Mesenchymal stem cell (in vitro differentiated cells and primary cell): ENCODE data around the gene CCDC97.

ENCODE experiments used
- DNase-seq: peaks from one replicate; pipeline ENCODE4 v3.0.0-alpha.2; 2013
- H2AFZ ChIP-seq: one replicate; pipeline ENCODE4 v1.6.1; 2013; ENCODE audit warnings: low read depth, mild to moderate bottlenecking, control low read depth, inconsistent platforms, low read length, moderate library complexity
- H2AK5ac ChIP-seq: 2 replicates; pipeline ENCODE4 v1.6.1; 2013; ENCODE audit warnings: low read length, moderate library complexity, mild to moderate bottlenecking, inconsistent platforms; ENCODE audit not compliant: severe bottlenecking
- H2BK120ac ChIP-seq: one replicate; pipeline ENCODE4 v1.6.1; 2013; ENCODE audit warnings: low read depth, mild to moderate bottlenecking, inconsistent platforms, low read length, moderate library complexity
- H2BK12ac ChIP-seq, 2 experiments: one replicate each; pipeline ENCODE4 v1.6.1; 2013; ENCODE audit warnings: inconsistent platforms in 2 of 2, low read length in 2 of 2, mild to moderate bottlenecking in 2 of 2, moderate library complexity in 2 of 2, control low read depth in 1 of 2
- H2BK15ac ChIP-seq: one replicate; pipeline ENCODE4 v1.6.1; 2013; ENCODE audit warnings: mild to moderate bottlenecking, low read depth, inconsistent platforms; ENCODE audit not compliant: poor library complexity, severe bottlenecking
- H2BK5ac ChIP-seq: 2 replicates; pipeline ENCODE4 v1.6.1; 2013; ENCODE audit warnings: low read depth, mild to moderate bottlenecking, low read length, control low read depth, inconsistent platforms; ENCODE audit not compliant: poor library complexity, severe bottlenecking
- H3K14ac ChIP-seq, 2 experiments: one replicate each; pipeline ENCODE4 v1.6.1; 2013; ENCODE audit warnings: inconsistent platforms in 2 of 2, low read length in 2 of 2, control low read depth in 1 of 2, mild to moderate bottlenecking in 1 of 2, moderate library complexity in 1 of 2
- H3K18ac ChIP-seq, 2 experiments: one replicate each; pipeline ENCODE4 v1.6.1; 2013; ENCODE audit warnings: inconsistent platforms in 2 of 2, low read length in 2 of 2, control low read depth in 1 of 2, low read depth in 1 of 2, mild to moderate bottlenecking in 1 of 2
- H3K23ac ChIP-seq, 2 experiments: one replicate each; pipeline ENCODE4 v1.6.1; 2013; ENCODE audit warnings: inconsistent platforms in 2 of 2, low read length in 2 of 2, mild to moderate bottlenecking in 2 of 2, moderate library complexity in 2 of 2, control low read depth in 1 of 2
- H3K27ac ChIP-seq: 2 replicates; pipeline ENCODE4 v1.5.1; 2013; ENCODE audit warnings: mild to moderate bottlenecking, moderate library complexity, low read length, control low read depth, inconsistent platforms; ENCODE audit not compliant: poor library complexity, severe bottlenecking
- H3K27me3 ChIP-seq, 2 experiments: 2 replicates each; pipeline versions ENCODE4 v1.6.1 to v1.7.0; 2013; ENCODE audit warnings: low read length in 2 of 2, mild to moderate bottlenecking in 2 of 2, moderate library complexity in 2 of 2, control low read depth in 1 of 2, inconsistent platforms in 1 of 2; ENCODE audit not compliant: control insufficient read depth in 1 of 2, insufficient read depth in 1 of 2
- H3K36me3 ChIP-seq, 2 experiments: 2 replicates each; pipeline versions ENCODE4 v1.6.1 to v1.7.0; 2013; ENCODE audit warnings: low read length in 2 of 2, control low read depth in 1 of 2, inconsistent platforms in 1 of 2, low read depth in 1 of 2, mild to moderate bottlenecking in 1 of 2; ENCODE audit not compliant: insufficient read depth in 2 of 2, control insufficient read depth in 1 of 2
- H3K4ac ChIP-seq, 2 experiments: one replicate each; pipeline ENCODE4 v1.6.1; 2013; ENCODE audit warnings: inconsistent platforms in 2 of 2, low read length in 2 of 2, mild to moderate bottlenecking in 2 of 2, moderate library complexity in 2 of 2, control low read depth in 1 of 2, low read depth in 1 of 2
- H3K4me1 ChIP-seq: 2 replicates; pipeline ENCODE4 v1.6.1; 2013; ENCODE audit warnings: low read depth, low read length, control low read depth; ENCODE audit not compliant: control insufficient read depth, insufficient read depth
- H3K4me2 ChIP-seq: 2 replicates; pipeline ENCODE4 v1.6.1; 2013; ENCODE audit warnings: low read length, mild to moderate bottlenecking, inconsistent platforms; ENCODE audit not compliant: poor library complexity, severe bottlenecking
- H3K4me3 ChIP-seq, 2 experiments: 2 replicates each; pipeline versions ENCODE4 v1.5.1 to v1.7.0; 2013; ENCODE audit warnings: low read length in 2 of 2, mild to moderate bottlenecking in 2 of 2, control low read depth in 1 of 2, low read depth in 1 of 2; ENCODE audit not compliant: insufficient read depth in 1 of 2
- H3K79me1 ChIP-seq: replicated peaks from 2 replicates; pipeline ENCODE4 v1.6.1; 2013; ENCODE audit warnings: mild to moderate bottlenecking, control low read depth, low read length, inconsistent platforms; ENCODE audit not compliant: poor library complexity, severe bottlenecking
- H3K9ac ChIP-seq: 2 replicates; pipeline ENCODE4 v1.7.0; 2013; ENCODE audit warnings: mild to moderate bottlenecking, low read length, moderate library complexity
- H3K9me3 ChIP-seq: 2 replicates; pipeline ENCODE4 v1.7.0; 2013; ENCODE audit warnings: mild to moderate bottlenecking, low read length; ENCODE audit not compliant: control insufficient read depth
- H4K8ac ChIP-seq: one replicate; pipeline ENCODE4 v1.6.1; 2013; ENCODE audit warnings: inconsistent platforms, mild to moderate bottlenecking, low read length, moderate library complexity
- H4K91ac ChIP-seq: one replicate; pipeline ENCODE4 v1.6.1; 2013; ENCODE audit warnings: mild to moderate bottlenecking, low read length, inconsistent platforms
- WGBS: methylation state at CpG from one replicate; pipeline ENCODE4 v1.1.7; 2013; ENCODE audit warnings: mixed read lengths; 5-methylcytosine and 5-hydroxymethylcytosine counted together

The CCDC97 gene

DNA sequence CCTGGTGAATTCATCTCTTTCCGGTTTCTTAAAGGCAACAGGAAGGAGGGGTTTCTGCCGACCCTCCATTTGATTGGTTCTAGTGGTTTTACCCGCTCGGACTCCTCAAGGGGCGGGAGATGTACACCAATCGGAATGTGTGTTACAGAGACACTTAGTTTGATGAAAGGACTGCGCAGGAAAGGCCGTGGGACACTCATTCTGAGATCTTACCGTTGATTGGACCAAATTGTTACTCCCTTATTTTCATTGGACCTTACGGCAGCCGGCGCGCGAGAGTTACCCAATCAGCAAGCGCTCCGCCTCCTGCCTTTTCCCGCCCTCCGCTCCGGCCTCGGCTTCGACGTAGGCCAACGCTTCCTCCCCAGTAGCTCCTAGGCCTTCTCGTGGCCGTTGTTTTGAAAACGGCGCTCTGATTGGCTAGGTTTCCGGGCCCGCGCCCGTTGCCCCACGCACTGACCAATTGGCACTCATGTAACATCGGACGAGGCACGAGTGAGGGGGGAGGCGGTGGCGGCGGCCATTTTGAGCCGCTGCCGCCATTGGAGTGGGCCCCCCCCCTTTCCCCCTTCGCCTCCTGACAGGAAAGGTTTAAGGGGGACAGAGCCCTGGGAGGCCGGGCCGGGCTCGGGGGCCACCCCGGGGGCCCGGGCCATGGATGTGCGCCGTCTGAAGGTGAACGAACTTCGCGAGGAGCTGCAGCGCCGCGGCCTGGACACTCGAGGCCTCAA is 46.0 kb upstream of the CCDC97 start, which contains the start of gene HNRNPUL1:
Gene HNRNPUL1 (plus strand): TSS at position 523 of the 731 bp plus-strand sequence. CDS start 132 bp downstream, at position 655.
- Histone ChIP-seq H4K8ac (peak within 1 kb of the TSS; percentile 94), H3K23ac (peak within 1 kb of the TSS; percentile 42 to 46), H2BK15ac (peak within 1 kb of the TSS; percentile 98), H3K18ac (peak within 1 kb of the TSS; percentile 97 to 98), H4K91ac (peak within 1 kb of the TSS; percentile 95), H3K27me3 (no peaks in the 10 kb centered on the region), H3K4ac (peak within 1 kb of the TSS; percentile 98 to 99), H2AFZ (no peak within 1 kb of the TSS), H3K79me1 (peaks cover 6% of the 10 kb centered on the region), H2BK120ac (peak within 1 kb of the TSS; percentile 100), H3K4me1 (peaks cover 11% of the 10 kb centered on the region), H3K27ac (peak within 1 kb of the TSS; percentile 94), H3K9ac (peak within 1 kb of the TSS; percentile 99), H2AK5ac (peak within 1 kb of the TSS; percentile 49), H3K14ac (peak within 1 kb of the TSS; percentile 93 to 99), H2BK5ac (peak within 1 kb of the TSS; percentile 98), H3K4me3 (peak within 1 kb of the TSS; percentile 79 to 92), H3K36me3 (peaks cover 23 to 39% of the 10 kb centered on the region in 2 experiments), H3K9me3 (no peaks in the 10 kb centered on the region), H3K4me2 (peak within 1 kb of the TSS; percentile 92), H2BK12ac (peak within 1 kb of the TSS in 1 of 2 experiments; percentile 37)
- under 1% methylated on average over 52 of the region's 55 CpGs for WGBS
- peak; percentile 100 for DNase-seq

- Histone ChIP-seq H2AK5ac (peak overlapping the region; percentile 49), H3K4me1 (peaks cover 11% of the 10 kb centered on the region), H3K9me3 (no peaks in the 10 kb centered on the region), H2BK12ac (peak overlapping the region in 1 of 2 experiments; percentile 37), H2BK5ac (peak overlapping the region; percentile 98), H3K4ac (peak overlapping the region; percentile 98 to 99), H2BK15ac (peak overlapping the region; percentile 98), H3K36me3 (peaks cover 23 to 39% of the 10 kb centered on the region in 2 experiments), H4K91ac (peak overlapping the region; percentile 95), H2BK120ac (peak overlapping the region; percentile 100), H2AFZ (no peak overlapping the region), H3K9ac (peak overlapping the region; percentile 97), H3K27me3 (no peaks in the 10 kb centered on the region), H3K4me2 (peak overlapping the region; percentile 84), H3K4me3 (peak overlapping the region; percentile 79 to 89), H3K79me1 (peaks cover 6% of the 10 kb centered on the region), H3K14ac (peak overlapping the region; percentile 93 to 99), H4K8ac (peak overlapping the region; percentile 94), H3K27ac (peak overlapping the region; percentile 94), H3K23ac (peak overlapping the region; percentile 42 to 46), H3K18ac (peak overlapping the region; percentile 97 to 98)
- WGBS, result under 1% methylated on average over 75 of the region's 75 CpGs
- peak; percentile 55 for DNase-seq
These were observed 45.2 kb upstream of the CCDC97 start for GRCh38 chr19:41264581-41265394.

GRCh38 chr19:41265395-41266153 is 44.4 kb upstream of the CCDC97 start:
- Histone ChIP-seq H4K91ac (peak overlapping the region; percentile 95), H3K4ac (peak overlapping the region; percentile 60 to 98), H4K8ac (peak overlapping the region; percentile 94), H2BK12ac (no peak overlapping the region), H3K14ac (peak overlapping the region in 1 of 2 experiments; percentile 71), H3K36me3 (peaks cover 23 to 41% of the 10 kb centered on the region in 2 experiments), H3K23ac (peak overlapping the region in 1 of 2 experiments; percentile 50), H2BK120ac (peak overlapping the region; percentile 100), H3K27me3 (no peaks in the 10 kb centered on the region), H3K4me2 (peak overlapping the region; percentile 84), H3K9me3 (no peaks in the 10 kb centered on the region), H2AK5ac (peak overlapping the region; percentile 49), H3K4me3 (peak overlapping the region; percentile 79 to 89), H3K18ac (peak overlapping the region; percentile 97 to 98), H2BK5ac (peak overlapping the region; percentile 98), H3K79me1 (peaks cover 6% of the 10 kb centered on the region), H3K9ac (peak overlapping the region; percentile 97), H2AFZ (no peak overlapping the region), H3K27ac (peak overlapping the region; percentile 94), H2BK15ac (peak overlapping the region; percentile 95), H3K4me1 (peaks cover 11% of the 10 kb centered on the region)
- peak; percentile 59 for DNase-seq
- WGBS, result 12% methylated on average over 17 of the region's 17 CpGs
